ENCODE results near the gene PRKAR1B. TPM values are rescaled to one million over a fixed set of nuclear protein-coding genes. Genes with fewer than 3 reads are reported as not detected.
"Not testable (repeated sequence)": the region's sequence is repeated elsewhere in the genome, so short reads cannot be mapped to it uniquely, and the experiment has no call there.

PRKAR1B gene
- total RNA-seq, 3 donors from 2014 or later: 38.8 to 58.6 (median 49.9) TPM

- H3K9me3 Mint-ChIP-seq: no peaks in the 10 kb centered on the region
- ATAC-seq (no peak), DNase-seq (no peak)
- no peaks in the 10 kb centered on the region for H3K27me3 Mint-ChIP-seq (ENCODE audit: low read depth)
- peaks cover 27% of the 10 kb centered on the region for H3K36me3 Mint-ChIP-seq (ENCODE audit: insufficient read depth)
- no peak overlapping the region for H3K4me3 Mint-ChIP-seq
- no peaks in the 10 kb centered on the region for H3K4me1 Mint-ChIP-seq (ENCODE audit: low read depth)
Observed at GRCh38 chr7:751826-752225, 24.7 kb upstream of the PRKAR1B start.

DNA sequence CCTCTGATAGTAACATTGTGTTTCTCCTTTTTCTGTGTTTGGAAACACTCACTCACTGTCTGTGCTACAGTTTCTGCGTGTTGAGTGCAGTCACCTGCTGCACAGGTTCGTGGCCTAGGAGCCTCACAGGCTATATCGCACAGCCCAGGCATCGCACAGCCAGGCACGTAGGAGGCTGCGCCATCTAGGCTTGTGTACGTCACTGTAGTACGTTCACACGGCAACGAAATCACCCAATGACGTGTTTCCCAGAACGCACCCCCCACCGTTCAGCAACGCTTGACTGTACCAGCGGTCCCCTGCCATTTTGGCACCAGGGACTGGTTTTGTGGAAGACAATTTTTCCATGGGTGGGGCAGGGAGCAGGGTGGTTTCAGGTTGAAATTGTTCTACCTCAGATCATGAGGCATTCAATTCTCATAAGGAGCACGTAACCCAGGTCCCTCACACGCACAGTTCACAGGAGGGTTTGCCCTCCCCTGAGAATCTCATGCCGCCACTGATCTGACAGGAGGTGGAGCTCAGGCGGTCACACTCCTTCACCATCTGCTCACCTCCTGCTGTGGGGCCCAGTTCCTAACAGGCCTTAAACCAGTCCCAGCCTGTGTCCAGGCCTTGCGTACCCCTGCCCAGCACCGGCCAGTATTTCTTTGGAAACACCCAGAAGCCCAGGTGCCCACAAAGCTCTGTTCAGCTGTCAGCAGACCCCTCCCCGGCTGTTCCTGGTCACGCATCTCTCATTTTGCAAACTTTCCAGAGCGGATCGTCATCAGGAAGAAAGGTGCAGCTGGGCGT, 23.2 kb upstream of the PRKAR1B start:
- Mint-ChIP-seq H3K36me3 (ENCODE audit: insufficient read depth) (peaks cover 26% of the 10 kb centered on the region), H3K9me3 (no peaks in the 10 kb centered on the region), H3K4me1 (ENCODE audit: low read depth) (no peaks in the 10 kb centered on the region), H3K4me3 (no peak overlapping the region), H3K27me3 (ENCODE audit: low read depth) (no peaks in the 10 kb centered on the region)
- DNase-seq: no peak
- ATAC-seq: no peak

GRCh38 chr7:749140-749551, 22.1 kb upstream of the PRKAR1B start:
- Mint-ChIP-seq H3K36me3 (ENCODE audit: insufficient read depth) (peaks cover 25% of the 10 kb centered on the region), H3K27me3 (ENCODE audit: low read depth) (no peaks in the 10 kb centered on the region), H3K9me3 (no peaks in the 10 kb centered on the region), H3K4me3 (no peak overlapping the region), H3K4me1 (ENCODE audit: low read depth) (no peaks in the 10 kb centered on the region)
- DNase-seq (no peak), ATAC-seq (no peak)

- peaks cover 26% of the 10 kb centered on the region for H3K36me3 Mint-ChIP-seq (ENCODE audit: insufficient read depth)
- H3K27me3 Mint-ChIP-seq (ENCODE audit: low read depth): no peaks in the 10 kb centered on the region
- H3K4me3 Mint-ChIP-seq: no peak overlapping the region
- DNase-seq: no peak
- H3K4me1 Mint-ChIP-seq (ENCODE audit: low read depth): no peaks in the 10 kb centered on the region
- ATAC-seq: no peak
- no peaks in the 10 kb centered on the region for H3K9me3 Mint-ChIP-seq
Observed at GRCh38 chr7:748446-748845, 21.4 kb upstream of the PRKAR1B start.

DNA sequence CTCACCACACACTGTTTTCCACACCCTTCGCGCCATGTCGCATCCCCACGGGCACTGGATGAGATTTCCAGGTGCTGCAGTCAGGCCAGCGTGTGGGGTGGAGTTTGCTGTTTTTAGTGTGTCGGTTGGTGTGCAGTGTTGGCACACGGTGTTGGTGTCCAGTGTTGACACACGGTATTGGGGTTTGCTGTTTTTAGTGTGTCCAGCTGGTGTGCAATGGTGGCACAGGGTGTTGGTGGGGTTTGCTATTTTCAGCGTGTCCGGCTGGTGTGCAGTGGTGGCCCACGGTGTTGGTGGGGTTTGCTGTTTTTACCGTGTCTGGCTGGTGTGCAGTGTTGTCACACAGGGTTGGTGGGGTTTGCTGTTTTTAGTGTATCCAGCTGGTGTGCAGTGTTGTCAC, 20.1 kb upstream of the PRKAR1B start:
- Mint-ChIP-seq H3K36me3 (ENCODE audit: insufficient read depth) (peaks cover 24% of the 10 kb centered on the region), H3K4me3 (no peak overlapping the region), H3K4me1 (ENCODE audit: low read depth) (no peaks in the 10 kb centered on the region), H3K27me3 (ENCODE audit: low read depth) (no peaks in the 10 kb centered on the region), H3K9me3 (no peaks in the 10 kb centered on the region)
- ATAC-seq (no peak), DNase-seq (no peak)

DNA sequence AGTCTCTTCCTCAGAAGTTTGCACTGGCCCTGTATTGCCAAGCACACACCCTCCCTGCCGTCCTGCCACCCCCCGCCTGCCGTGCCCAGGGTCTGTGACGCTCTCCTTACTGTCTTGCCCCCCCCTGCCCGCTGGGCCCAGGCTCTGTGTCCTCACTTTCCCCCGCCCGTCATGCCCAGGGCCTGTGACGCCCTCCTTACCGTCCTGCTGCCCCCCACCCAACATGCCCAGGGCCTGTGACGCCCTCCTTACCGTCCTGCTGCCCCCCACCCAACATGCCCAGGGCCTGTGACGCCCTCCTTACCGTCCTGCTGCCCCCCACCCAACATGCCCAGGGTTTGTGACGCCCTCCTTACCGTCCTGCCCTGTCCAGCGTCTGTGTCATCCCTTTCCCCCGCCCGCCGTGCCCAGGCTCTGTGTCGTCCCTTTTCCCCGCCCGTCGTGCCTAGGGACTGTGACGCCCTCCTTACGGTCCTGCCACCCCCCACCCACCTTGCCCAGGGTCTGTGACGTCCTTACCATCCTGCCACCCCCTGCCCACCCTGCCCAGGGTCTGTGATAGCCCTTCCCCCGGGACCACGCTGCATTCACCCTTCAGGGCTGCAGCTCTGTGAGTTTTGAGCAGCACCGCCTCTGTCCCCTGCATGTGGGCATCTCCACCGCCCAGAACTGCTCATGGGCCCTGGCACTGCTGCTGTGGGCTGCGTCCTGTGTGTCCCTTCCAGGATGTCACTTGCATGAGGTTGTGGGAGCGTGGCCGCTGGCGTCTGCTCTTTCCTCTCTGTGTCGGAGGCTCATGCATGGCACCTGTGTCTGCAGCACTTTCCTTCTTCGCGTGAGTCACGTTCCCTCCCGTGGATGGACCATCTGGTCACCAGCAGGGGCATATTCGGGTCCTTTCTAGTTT, 19.3 kb upstream of the PRKAR1B start:
- Mint-ChIP-seq H3K9me3 (no peaks in the 10 kb centered on the region), H3K27me3 (ENCODE audit: low read depth) (no peaks in the 10 kb centered on the region), H3K36me3 (ENCODE audit: insufficient read depth) (peaks cover 25% of the 10 kb centered on the region), H3K4me3 (no peak overlapping the region), H3K4me1 (ENCODE audit: low read depth) (no peaks in the 10 kb centered on the region)
- no peak for ATAC-seq
- DNase-seq: no peak

DNA sequence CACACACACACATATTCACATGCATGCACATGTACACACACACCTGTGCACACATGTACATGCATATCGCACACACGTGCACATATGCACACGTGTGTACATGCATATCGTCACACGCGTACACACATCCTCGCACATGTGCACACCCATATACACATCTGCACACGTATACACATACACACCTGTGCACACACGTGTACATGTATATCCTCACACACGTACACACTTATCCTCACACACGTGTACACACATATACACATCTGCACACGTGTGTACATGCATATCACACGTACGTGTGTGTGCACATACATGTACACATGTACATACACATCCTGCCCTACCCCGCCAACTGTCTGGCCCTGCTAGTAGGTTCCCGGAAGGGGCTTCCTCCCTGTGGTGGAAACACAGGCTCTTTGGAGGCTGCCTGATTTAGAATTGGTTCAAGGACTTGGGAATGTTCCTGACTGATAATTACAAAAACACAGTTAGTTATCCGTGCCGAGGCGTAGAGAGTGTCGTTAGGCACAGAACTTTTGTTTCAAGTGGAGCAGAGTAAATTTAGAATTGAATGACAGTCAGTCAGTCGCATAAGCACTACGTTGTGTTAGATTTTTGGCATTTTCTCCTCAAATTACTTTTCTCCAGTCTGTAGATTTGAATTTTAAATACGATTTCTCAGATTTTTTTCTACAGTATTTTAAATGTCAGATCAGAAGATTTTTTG, 18.5 kb upstream of the PRKAR1B start:
- Mint-ChIP-seq H3K36me3 (ENCODE audit: insufficient read depth) (peaks cover 28% of the 10 kb centered on the region), H3K27me3 (ENCODE audit: low read depth) (no peaks in the 10 kb centered on the region), H3K4me3 (no peak overlapping the region), H3K9me3 (no peaks in the 10 kb centered on the region), H3K4me1 (ENCODE audit: low read depth) (no peaks in the 10 kb centered on the region)
- ATAC-seq (no peak), DNase-seq (no peak)

- H3K36me3 Mint-ChIP-seq (ENCODE audit: insufficient read depth): peaks cover 28% of the 10 kb centered on the region
- DNase-seq: no peak
- H3K4me1 Mint-ChIP-seq (ENCODE audit: low read depth): no peaks in the 10 kb centered on the region
- H3K4me3 Mint-ChIP-seq: no peak overlapping the region
- H3K27me3 Mint-ChIP-seq (ENCODE audit: low read depth): no peaks in the 10 kb centered on the region
- H3K9me3 Mint-ChIP-seq: no peaks in the 10 kb centered on the region
- ATAC-seq: no peak
Observed at GRCh38 chr7:744854-745430, 17.9 kb upstream of the PRKAR1B start.

GRCh38 chr7:744128-744520, 17.0 kb upstream of the PRKAR1B start:
- H3K36me3 Mint-ChIP-seq (ENCODE audit: insufficient read depth): peaks cover 28% of the 10 kb centered on the region
- not testable (repeated sequence) for H3K9me3 Mint-ChIP-seq, ATAC-seq

DNA sequence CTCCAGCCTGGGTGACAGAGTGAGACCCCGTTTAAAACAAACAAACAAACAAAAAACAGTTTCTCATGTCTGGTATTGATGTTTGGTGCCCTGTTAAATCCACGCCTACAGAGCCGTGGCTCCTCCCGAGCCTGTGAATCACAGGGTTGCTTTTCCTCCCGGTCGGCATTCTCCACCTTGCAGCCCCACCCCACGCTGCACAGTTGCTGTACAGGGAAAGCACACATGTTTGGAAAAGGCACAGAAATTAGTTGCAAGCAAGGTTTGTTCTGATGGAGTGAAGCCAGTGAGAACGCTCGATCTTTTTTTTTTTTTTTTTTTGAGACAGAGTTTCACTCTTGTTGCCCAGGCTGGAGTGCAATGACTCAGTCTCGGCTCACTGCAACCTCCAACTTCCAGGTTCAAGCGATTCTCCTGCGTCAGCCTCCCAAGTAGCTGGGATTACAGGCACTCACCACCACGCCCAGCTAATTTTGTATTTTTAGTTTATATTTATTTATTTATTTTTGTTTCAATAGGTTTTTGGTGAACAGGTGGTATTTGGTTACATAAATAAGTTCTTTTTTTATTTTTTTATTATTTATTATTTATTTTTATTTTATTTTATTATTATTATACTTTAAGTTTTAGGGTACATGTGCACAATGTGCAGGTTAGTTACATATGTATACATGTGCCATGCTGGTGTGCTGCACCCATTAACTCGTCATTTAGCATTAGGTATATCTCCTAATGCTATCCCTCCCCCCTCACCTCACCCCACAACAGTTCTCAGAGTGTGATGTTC, 16.5 kb upstream of the PRKAR1B start:
- peaks cover 28% of the 10 kb centered on the region for H3K36me3 Mint-ChIP-seq (ENCODE audit: insufficient read depth)
- DNase-seq; H3K9me3 Mint-ChIP-seq; H3K4me1 Mint-ChIP-seq (ENCODE audit: low read depth); H3K27me3 Mint-ChIP-seq (ENCODE audit: low read depth); ATAC-seq; H3K4me3 Mint-ChIP-seq: not testable (repeated sequence)

More at GRCh38 chr7:744128-744520, 17.0 kb upstream of the PRKAR1B start:
- H3K27me3 Mint-ChIP-seq (ENCODE audit: low read depth); DNase-seq; H3K4me1 Mint-ChIP-seq (ENCODE audit: low read depth); H3K4me3 Mint-ChIP-seq: not testable (repeated sequence)

GRCh38 chr7:742791-743190, 15.7 kb upstream of the PRKAR1B start:
- DNase-seq (no peak), ATAC-seq (no peak)
- peaks cover 4% of the 10 kb centered on the region for H3K4me1 Mint-ChIP-seq (ENCODE audit: low read depth)
- H3K9me3 Mint-ChIP-seq: no peaks in the 10 kb centered on the region
- H3K36me3 Mint-ChIP-seq (ENCODE audit: insufficient read depth): peaks cover 33% of the 10 kb centered on the region
- H3K27me3 Mint-ChIP-seq (ENCODE audit: low read depth): no peaks in the 10 kb centered on the region
- H3K4me3 Mint-ChIP-seq: no peak overlapping the region

- Mint-ChIP-seq H3K36me3 (ENCODE audit: insufficient read depth) (peaks cover 34% of the 10 kb centered on the region), H3K27me3 (ENCODE audit: low read depth) (no peaks in the 10 kb centered on the region), H3K4me1 (ENCODE audit: low read depth) (peaks cover 9% of the 10 kb centered on the region), H3K4me3 (no peak overlapping the region), H3K9me3 (no peaks in the 10 kb centered on the region)
- DNase-seq: no peak
- ATAC-seq: no peak
Observed at GRCh38 chr7:741850-742249, 14.8 kb upstream of the PRKAR1B start.

- DNase-seq (no peak), ATAC-seq (no peak)
- Mint-ChIP-seq H3K36me3 (ENCODE audit: insufficient read depth) (peaks cover 34% of the 10 kb centered on the region), H3K4me1 (ENCODE audit: low read depth) (peaks cover 9% of the 10 kb centered on the region), H3K4me3 (no peak overlapping the region), H3K9me3 (no peaks in the 10 kb centered on the region), H3K27me3 (ENCODE audit: low read depth) (no peaks in the 10 kb centered on the region)
Observed at GRCh38 chr7:741191-741671, 14.2 kb upstream of the PRKAR1B start.
